8988T (cell line): Measurements from ENCODE around the gene TMPRSS13.
"Not testable (repeated sequence)": the region's sequence is repeated elsewhere in the genome, so short reads cannot be mapped to it uniquely, and the experiment has no call there.

ENCODE experiments used
- DNase-seq: peaks from one replicate; pipeline ENCODE4 v3.0.0; 2011

The TMPRSS13 gene

DNA sequence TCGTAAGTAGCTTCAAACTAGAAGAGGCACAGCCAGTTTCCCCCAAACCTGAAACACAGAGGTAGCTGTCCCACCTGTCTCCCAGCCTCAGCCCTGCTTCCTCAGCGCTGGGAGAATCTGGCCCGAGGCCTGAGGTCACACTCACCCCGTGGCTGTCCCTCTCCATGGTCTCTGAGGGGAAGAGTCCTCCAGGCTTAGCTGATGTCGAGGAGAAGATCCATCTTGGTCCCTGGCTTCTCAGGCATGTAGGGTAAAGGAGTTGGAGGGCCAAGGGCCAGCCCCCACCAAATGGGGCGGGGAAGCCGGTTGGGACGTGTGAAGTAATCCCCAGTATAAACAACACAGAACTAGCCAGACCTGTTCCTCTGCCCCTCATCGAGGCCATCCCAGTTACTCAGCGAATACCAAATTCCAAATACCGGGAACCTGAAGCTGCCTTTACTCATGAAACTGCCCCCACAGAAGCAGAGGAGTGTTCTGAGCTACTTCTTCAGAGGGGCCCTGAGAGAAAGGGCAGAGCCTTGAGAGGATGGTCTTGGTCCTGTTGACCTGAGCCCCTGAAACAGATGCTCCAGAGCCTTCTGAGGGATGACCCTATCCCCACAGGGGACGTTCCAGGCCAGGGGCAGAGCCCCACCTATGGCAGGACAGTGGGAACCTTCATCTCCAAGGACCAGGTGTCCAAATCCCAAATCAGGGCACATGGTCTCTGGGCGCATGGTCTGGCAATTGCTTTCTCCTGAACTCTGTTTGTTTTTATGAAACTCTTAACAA is at the start of gene TMPRSS13:
Gene TMPRSS13 (minus strand): TSS at position 261 of the 774 bp plus-strand sequence. CDS start 95 bp downstream, at position 166.
- no peak for DNase-seq

- no peak for DNase-seq
These were observed 49.8 kb upstream of the TMPRSS13 start for GRCh38 chr11:117978991-117979390.

- DNase-seq, result not testable (repeated sequence)
These were observed 49.2 kb upstream of the TMPRSS13 start for GRCh38 chr11:117978291-117978910.

GRCh38 chr11:117977612-117978264 is 48.5 kb upstream of the TMPRSS13 start:
- not testable (repeated sequence) for DNase-seq

- no peak for DNase-seq
These were observed 47.8 kb upstream of the TMPRSS13 start for GRCh38 chr11:117977029-117977428.

DNA sequence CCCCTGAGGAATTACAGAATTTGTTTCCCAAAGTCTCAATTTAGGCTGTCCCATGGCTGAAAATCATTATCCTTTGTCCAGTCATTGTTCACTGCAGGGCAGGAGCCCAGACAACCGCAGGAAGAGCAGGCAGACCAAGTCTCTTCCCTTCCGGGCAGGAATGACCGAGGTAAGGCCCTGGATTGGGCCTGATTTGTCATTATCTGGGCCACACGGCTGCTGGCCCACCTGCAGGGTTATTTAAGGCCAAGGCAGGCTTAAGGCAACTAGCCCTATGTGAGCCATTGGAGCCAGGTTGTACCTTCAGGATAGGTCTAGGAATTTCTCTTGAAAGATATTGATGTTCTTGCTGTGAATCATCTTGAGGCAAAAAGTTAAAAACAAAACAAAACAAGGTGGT is 47.2 kb upstream of the TMPRSS13 start:
- DNase-seq, result no peak

DNA sequence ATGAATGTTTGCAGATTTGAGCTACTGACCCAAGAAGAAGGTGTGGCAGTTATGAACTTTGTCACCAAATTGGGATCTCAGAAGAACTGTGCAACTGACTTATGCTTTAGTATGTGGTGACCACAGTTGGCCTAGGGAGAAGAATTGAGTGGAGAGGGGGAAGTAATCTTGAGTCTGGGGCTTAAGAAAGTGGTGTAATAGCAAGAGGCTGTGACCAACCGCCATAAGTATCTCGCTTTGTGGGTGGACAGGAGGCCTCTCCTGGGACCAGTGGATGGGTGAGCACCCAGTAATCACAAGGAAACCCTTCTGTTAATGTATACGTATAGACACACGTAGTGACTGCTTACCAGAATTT is 44.3 kb upstream of the TMPRSS13 start:
- DNase-seq, result no peak

DNA sequence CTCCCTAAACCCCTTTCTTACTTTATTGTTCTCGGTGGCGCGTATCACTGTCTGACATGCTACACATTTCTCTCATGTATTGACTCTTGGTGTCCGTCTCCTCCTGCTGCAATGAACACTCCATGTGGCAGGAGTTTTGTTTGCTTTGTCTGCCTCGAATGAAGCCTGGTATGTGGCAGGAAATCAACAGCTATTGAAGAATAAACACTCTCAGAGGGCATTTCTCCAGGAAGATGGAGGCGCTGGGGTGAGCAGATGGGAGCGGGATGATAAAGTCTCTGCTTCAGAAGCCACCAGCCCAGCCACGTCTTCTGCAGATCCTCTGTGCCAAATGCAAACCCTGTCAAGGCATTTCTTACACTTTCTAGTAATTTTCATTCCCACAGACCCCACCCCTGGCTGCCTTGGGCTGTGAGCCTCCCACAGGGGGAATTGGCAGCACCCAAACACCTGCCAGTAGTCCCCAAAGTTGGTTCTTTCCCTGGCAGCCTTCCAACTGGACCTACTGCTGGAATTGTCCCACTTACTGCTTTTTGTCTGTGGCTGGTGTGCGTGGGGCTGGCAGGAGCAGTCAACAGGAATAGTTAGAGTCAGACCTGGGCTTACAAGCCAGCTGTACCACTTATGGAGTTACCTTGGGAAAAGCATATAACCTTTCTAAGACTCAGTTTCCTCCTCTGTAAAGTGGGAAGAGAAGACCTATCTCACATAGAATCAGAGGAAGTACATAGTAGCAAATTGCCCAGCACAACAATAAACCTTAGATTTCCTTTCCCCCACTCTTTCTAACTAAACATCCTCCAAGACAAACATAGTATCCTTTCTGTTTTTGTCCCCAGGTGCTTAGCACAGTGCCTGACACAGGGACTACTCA is 43.7 kb upstream of the TMPRSS13 start:
- no peak for DNase-seq

DNA sequence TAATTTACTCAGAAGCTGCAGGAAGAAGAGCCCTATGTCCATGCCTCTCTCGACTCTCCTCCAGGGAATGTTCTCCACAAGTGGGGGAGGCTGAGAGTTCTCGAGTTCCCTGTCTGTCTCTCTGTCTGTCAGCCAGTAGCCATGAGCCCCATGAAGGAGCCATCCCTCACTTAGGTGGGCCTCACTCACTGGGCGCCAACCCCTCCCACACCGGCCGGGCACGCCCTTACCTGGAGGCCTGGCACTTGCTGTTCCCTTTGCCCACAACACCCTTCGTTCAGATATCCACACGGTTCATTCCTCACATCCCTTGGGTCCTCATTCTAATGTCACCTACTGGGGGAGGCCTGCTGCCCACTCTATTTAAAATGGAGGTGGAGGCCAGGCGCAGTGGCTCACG is 42.8 kb upstream of the TMPRSS13 start:
- no peak for DNase-seq

GRCh38 chr11:117970400-117971024 is 41.3 kb upstream of the TMPRSS13 start:
- no peak for DNase-seq

- DNase-seq, result no peak
These were observed 40.2 kb upstream of the TMPRSS13 start for GRCh38 chr11:117969160-117969991.

DNA sequence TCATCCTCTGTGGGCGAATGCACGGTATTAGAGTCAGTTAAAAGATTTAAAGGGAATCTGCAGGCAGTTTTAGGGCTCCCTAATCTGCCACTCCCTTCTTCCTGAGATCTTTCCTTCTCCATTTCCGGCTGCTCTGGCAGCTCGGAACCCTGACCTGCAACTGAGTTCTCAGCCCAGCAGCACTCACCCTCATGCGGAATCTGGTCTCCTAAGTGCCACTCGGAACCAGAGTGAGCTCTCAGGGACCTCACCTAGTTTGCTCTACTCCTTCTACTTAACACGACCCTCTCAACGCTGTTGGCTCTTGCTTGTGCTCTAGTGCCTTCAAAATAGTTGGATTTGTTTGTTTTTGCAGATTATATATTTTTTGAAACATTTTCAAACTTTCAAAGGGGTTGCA is 37.7 kb upstream of the TMPRSS13 start:
- DNase-seq, result no peak

DNA sequence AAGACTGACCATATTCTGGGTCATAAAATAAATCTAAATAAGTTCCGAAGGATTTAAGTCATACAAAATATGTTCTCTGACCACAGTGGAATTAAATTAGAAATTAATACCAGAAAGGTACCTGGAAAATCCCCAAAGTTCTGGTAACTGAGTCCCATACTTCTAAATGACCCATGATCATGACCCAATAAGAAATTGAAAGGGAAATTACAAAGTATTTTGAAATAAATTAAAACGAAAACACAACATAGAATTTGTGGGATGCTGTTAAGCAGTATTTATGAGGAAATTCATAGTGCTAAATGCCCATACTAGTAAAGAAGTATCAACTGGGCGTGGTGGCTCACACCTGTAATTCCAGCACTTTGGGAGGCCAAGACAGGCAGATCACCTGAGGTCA is 33.6 kb upstream of the TMPRSS13 start:
- no peak for DNase-seq

- no peak for DNase-seq
These were observed 32.7 kb upstream of the TMPRSS13 start for GRCh38 chr11:117961896-117962295.

GRCh38 chr11:117960406-117960805 is 31.2 kb upstream of the TMPRSS13 start:
- no peak for DNase-seq

- DNase-seq, result no peak
These were observed 30.4 kb upstream of the TMPRSS13 start for GRCh38 chr11:117959438-117960149.

DNA sequence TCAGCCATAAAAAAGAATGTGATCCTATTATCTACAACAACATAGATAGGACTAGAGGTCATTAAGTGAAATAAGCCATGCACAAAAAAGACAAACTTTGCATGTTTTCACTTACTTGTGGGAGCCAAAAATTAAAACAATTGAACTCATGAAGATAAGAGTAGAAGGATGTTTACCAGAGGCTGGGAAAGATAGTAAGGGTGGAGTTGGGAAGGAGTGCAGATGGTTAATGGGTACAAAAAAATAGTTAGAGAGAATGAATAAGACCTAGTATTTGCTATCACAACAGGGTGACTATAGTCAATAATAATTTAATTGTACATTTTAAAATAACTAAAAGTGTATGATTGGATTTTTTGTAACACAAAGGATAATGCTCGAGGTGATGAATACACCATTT is 29.7 kb upstream of the TMPRSS13 start:
- DNase-seq, result no peak

- no peak for DNase-seq
These were observed 23.9 kb upstream of the TMPRSS13 start for GRCh38 chr11:117953024-117953671.

DNA sequence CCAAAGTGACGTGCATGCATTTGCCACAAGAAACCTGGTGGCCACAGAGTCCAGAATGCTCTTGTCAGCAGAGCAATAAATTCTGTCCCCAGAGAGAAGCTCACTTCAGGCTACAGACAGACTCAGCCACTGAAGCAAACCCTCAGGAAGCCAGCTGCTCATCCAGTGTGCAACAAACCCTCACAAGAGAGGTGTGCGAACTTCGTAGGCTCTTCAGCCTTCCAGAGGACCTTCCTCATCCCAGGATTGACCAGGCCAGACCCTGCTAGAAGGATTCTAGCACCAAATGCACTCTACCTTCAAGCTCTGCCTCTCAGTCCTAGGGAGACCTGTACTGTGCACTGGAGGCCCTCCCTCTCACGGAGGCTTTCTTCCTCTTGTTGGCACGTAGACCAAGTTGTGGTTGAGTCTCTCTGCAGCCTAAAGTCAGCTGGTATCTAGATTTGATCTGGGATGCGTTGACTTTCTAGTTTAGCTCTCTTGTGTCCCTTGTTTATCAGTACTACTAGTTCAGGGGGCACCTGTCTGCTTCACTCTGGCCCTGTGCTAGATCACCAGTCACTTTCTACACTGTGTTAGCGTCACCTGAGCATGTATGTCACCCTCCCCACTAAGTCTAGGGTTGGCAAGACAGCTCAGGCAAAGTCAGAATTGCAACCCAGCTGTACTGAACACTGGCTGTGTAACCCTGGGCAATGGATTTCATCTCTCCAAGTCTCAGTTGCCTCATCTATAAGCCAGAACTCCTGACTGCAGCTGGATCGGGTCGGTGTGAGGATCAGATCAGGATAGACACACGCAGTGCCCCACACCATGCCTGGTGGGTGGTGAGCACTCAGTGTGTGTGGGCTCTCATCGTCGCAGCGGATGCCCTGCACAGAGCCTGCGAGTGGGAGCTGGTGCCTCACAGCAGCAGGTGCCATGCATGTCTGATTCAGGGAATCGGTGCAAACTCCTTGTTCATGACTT is 22.1 kb upstream of the TMPRSS13 start:
- no peak for DNase-seq
